Embryonic facial prominence (tissue), 1 donor: ENCODE data around the gene UCKL1.
"Not testable (repeated sequence)": the region's sequence is repeated elsewhere in the genome, so short reads cannot be mapped to it uniquely, and the experiment has no call there.

Experiments
- DNase-seq: peaks from one replicate; pipeline ENCODE4 v3.0.0-alpha.2; 2016; ENCODE audit errors: extremely low spot score

The UCKL1 gene

GRCh38 chr20:63955827-63956663 lies at the start of gene UCKL1:
Gene UCKL1 (minus strand): TSS chr20:63956416. CDS start chr20:63956372, 44 bp downstream.
- peak; percentile 71 for DNase-seq

- no peak for DNase-seq
Measured at GRCh38 chr20:64005394-64005793, 49.2 kb upstream of the UCKL1 start.

GRCh38 chr20:64003960-64004725 lies 47.9 kb upstream of the UCKL1 start:
- DNase-seq = no peak

- no peak for DNase-seq
Measured at GRCh38 chr20:64001607-64002011, 45.4 kb upstream of the UCKL1 start.

GRCh38 chr20:64000906-64001305 lies 44.7 kb upstream of the UCKL1 start:
- no peak for DNase-seq

- DNase-seq = no peak
Measured at GRCh38 chr20:63982937-63983336, 26.7 kb upstream of the UCKL1 start.

- DNase-seq = peak; percentile 88
Measured at GRCh38 chr20:63980806-63981728, 24.9 kb upstream of the UCKL1 start, which contains the start of gene PRPF6. Gene PRPF6 (plus strand): TSS chr20:63981132. CDS start chr20:63981246, 114 bp downstream.

- DNase-seq = no peak
Measured at GRCh38 chr20:63980317-63980805, 24.1 kb upstream of the UCKL1 start.

GRCh38 chr20:63979557-63980316 lies 23.5 kb upstream of the UCKL1 start, which contains the start of gene SAMD10:
Gene SAMD10 (minus strand): TSS chr20:63979642. CDS start chr20:63979467, 175 bp downstream.
- DNase-seq = peak; percentile 30

GRCh38 chr20:63979229-63979556 lies 23.0 kb upstream of the UCKL1 start:
- DNase-seq = no peak

- DNase-seq = no peak
Measured at GRCh38 chr20:63978319-63979228, 22.4 kb upstream of the UCKL1 start.

- no peak for DNase-seq
Measured at GRCh38 chr20:63977739-63978276, 21.6 kb upstream of the UCKL1 start.

- no peak for DNase-seq
Measured at GRCh38 chr20:63976980-63977738, 20.9 kb upstream of the UCKL1 start.

- not testable (repeated sequence) for DNase-seq
Measured at GRCh38 chr20:63976511-63976910, 20.3 kb upstream of the UCKL1 start.

GRCh38 chr20:63974402-63975200 lies 18.4 kb upstream of the UCKL1 start:
- DNase-seq = no peak

GRCh38 chr20:63973636-63974401 lies 17.6 kb upstream of the UCKL1 start:
- peak; percentile 42 for DNase-seq

- DNase-seq = no peak
Measured at GRCh38 chr20:63973160-63973479, 16.9 kb upstream of the UCKL1 start.
